ENCODE data around the gene HOXA13.

GRCh38 chr7:27217951-27218350, 18.1 kb upstream of the HOXA13 start:
- TF ChIP-seq CTCF (tag by site-specific recombination; IDR thresholded peaks at IDR 0.05) (no peak), ZBTB10 (tag by site-specific recombination; IDR thresholded peaks at IDR 0.05) (no peak), ZNF513 (tag by site-specific recombination; IDR thresholded peaks at IDR 0.05) (no peak), ZNF558 (tag by site-specific recombination; IDR thresholded peaks at IDR 0.05) (no peak), ZNF623 (tag by site-specific recombination; IDR thresholded peaks at IDR 0.05) (no peak), REPIN1 (tag by site-specific recombination; IDR thresholded peaks at IDR 0.05; ENCODE audit: low read depth) (no peak), ZNF571 (tag by site-specific recombination; IDR thresholded peaks at IDR 0.05) (no peak), HIC1 (tag by site-specific recombination; IDR thresholded peaks at IDR 0.05) (no peak), ZNF639 (tag by site-specific recombination; IDR thresholded peaks at IDR 0.05) (no peak), ZNF670 (tag by site-specific recombination; IDR thresholded peaks at IDR 0.05; ENCODE audit: low read depth) (no peak), ZNF292 (tag by site-specific recombination; IDR thresholded peaks at IDR 0.05; ENCODE audit: borderline replicate concordance, low read depth) (no peak), ZNF324 (tag by site-specific recombination; IDR thresholded peaks at IDR 0.05) (no peak)
